ENCODE results near the gene FZR1. TPM values are rescaled to one million over a fixed set of nuclear protein-coding genes. Genes with fewer than 3 reads are reported as not detected.

The FZR1 gene
- total and polyA plus RNA-seq, 2 experiments from 2014 or later = 16.1 to 39.2 TPM

- no peak overlapping the region for H3K27ac ChIP-seq (ENCODE audit: low read depth)
- H4K20me1 ChIP-seq (replicated peaks; ENCODE audit: insufficient read depth) = peaks cover 5% of the 10 kb centered on the region
- DNase-seq (ENCODE audit: low spot score) (no peak), ATAC-seq (no peak)
- H3K4me3 ChIP-seq = no peak overlapping the region
- Mint-ChIP-seq H3K4me3 (no peak overlapping the region), H3K9me3 (0 out of 3 replicates have a peak, but pooled peaks cover 3% of the 10 kb centered on the region), H3K27ac (no peak overlapping the region), H3K27me3 (ENCODE audit: insufficient read depth, low read depth, poor library complexity) (peaks cover 15% of the 10 kb centered on the region), H3K36me3 (ENCODE audit: low read depth) (peaks cover 14% of the 10 kb centered on the region), H3K4me1 (peaks cover 7% of the 10 kb centered on the region)
- no peaks in the 10 kb centered on the region for H3K9me2 ChIP-seq (ENCODE audit: insufficient read depth)
- TF ChIP-seq EZH2 (IDR thresholded peaks at IDR 0.05; ENCODE audit: low read depth, unreplicated experiment) (no peak), ZNF462 (CRISPR knock-in tag; IDR thresholded peaks at IDR 0.05) (no peak), REST (IDR thresholded peaks at IDR 0.05; ENCODE audit: unreplicated experiment) (no peak), ZNF331 (CRISPR knock-in tag; IDR thresholded peaks at IDR 0.05; ENCODE audit: low read depth) (no peak), STAT1 (IDR thresholded peaks at IDR 0.05; ENCODE audit: unreplicated experiment) (no peak)
- H3F3A ChIP-seq (replicated peaks; ENCODE audit: low read depth) = peaks cover 13% of the 10 kb centered on the region
- H2AFZ ChIP-seq = no peak overlapping the region
- no peak overlapping the region for H3K4me2 ChIP-seq
- no peaks in the 10 kb centered on the region for H3K36me3 ChIP-seq (ENCODE audit: insufficient read depth)
- H3K27me3 ChIP-seq (ENCODE audit: insufficient read depth) = no peaks in the 10 kb centered on the region
- no peaks in the 10 kb centered on the region for H3K79me2 ChIP-seq (replicated peaks; ENCODE audit: insufficient read depth)
- H3K4me1 ChIP-seq (ENCODE audit: insufficient read depth) = no peaks in the 10 kb centered on the region
Observed at GRCh38 chr19:3543150-3544057, 37.3 kb downstream of the FZR1 start.
